Right lobe of liver (tissue), 6 donors: ENCODE results near the gene APOA4. TPM values are rescaled to one million over a fixed set of nuclear protein-coding genes. Genes with fewer than 3 reads are reported as not detected.
"Not testable (repeated sequence)": the region's sequence is repeated elsewhere in the genome, so short reads cannot be mapped to it uniquely, and the experiment has no call there.

Source experiments
- ATAC-seq, 4 donors: fragments of 200-7000 bp; cut with Tn5 transposase; one replicate each; pipeline ENCODE4 v1.9.1; 2020; ENCODE audit warnings: mild to moderate bottlenecking in 4 of 4, moderate library complexity in 4 of 4
- DNase-seq, 3 donors: peaks; one replicate each; pipeline ENCODE4 v3.0.0-alpha.2; 2020
- H3K27ac ChIP-seq, 3 donors: fragments of 200-600 bp; one replicate each; pipeline ENCODE4 v1.8.0; 2022
- H3K27me3 ChIP-seq, 2 donors: fragments of 200-600 bp; one replicate each; pipeline ENCODE4 v1.8.0; 2022
- H3K36me3 ChIP-seq, 4 donors: fragments of 200-600 bp; sonication (generic) in 1 of 4; one replicate each; pipeline versions ENCODE4 v1.5.1 to v1.8.0; 2017 to 2022; ENCODE audit warnings: control low read depth in 1 of 4
- H3K4me1 ChIP-seq, 4 donors: fragments of 200-600 bp; sonication (generic) in 1 of 4; one replicate each; pipeline versions ENCODE4 v1.5.1 to v1.8.0; 2017 to 2022; ENCODE audit warnings: control low read depth in 1 of 4
- H3K4me3 ChIP-seq, 3 donors: fragments of 200-600 bp; one replicate each; pipeline ENCODE4 v1.8.0; 2022
- H3K9me3 ChIP-seq, 4 donors: fragments of 200-600 bp; sonication (generic) in 1 of 4; one replicate each; pipeline versions ENCODE4 v1.5.1 to v1.8.0; 2017 to 2022; ENCODE audit warnings: control low read depth in 1 of 4
- CTCF ChIP-seq, 4 donors: fragments of 200-600 bp in 3 of 4; fragments of 450-650 bp in 1 of 4; IDR thresholded peaks; one replicate each; pipeline versions ENCODE4 v1.5.1 to v1.8.0; 2016 to 2022; ENCODE audit warnings: antibody characterized with exemption in 4 of 4, mild to moderate bottlenecking in 2 of 4
- POLR2A ChIP-seq: fragments of 450-650 bp; IDR thresholded peaks from one replicate; pipeline ENCODE4 v1.6.1; 2017; ENCODE audit warnings: antibody characterized with exemption, mild to moderate bottlenecking
- WGBS: methylation state at CpG from one replicate; pipeline ENCODE4 v1.1.6; 2018; ENCODE audit warnings: low coverage, low lambda C conversion rate; ENCODE audit not compliant: insufficient coverage; ENCODE audit errors: missing lambda C conversion rate; 5-methylcytosine and 5-hydroxymethylcytosine counted together
- intact Hi-C, 2 donors: fragments of 100-400 bp; cut with DNase I; formaldehyde crosslinking; loops; one replicate each; pipeline versions ENCODE4 v1.11.2 to v1.14.1; 2022
- total RNA-seq, 6 experiments: library from RNA; depleted of rRNA in 2 of 6; stranded (reverse); fragments of >200 nt in 2 of 6; fragmentation: NEBNext Ultra II Directional in 3 of 6; extraction: Animal tissue kit (Norgen Biotek cat#: 25700) in 3 of 6; gene quantifications; one replicate each; pipeline versions ENCODE4 v1.1.0 to v1.2.4, GENCODE V29; 2016 to 2023
- donor health status: DM: no; HTN: yes; CAD: no.
- donor health status: DM: no; HTN: no; CAD: no.
- donor health status: DM: no; HTN: no; CAD: no.
- donor health status: DM: no; HTN: yes; CAD: no.
- donor health status: DM: no; HTN: yes; CAD: no.

The APOA4 gene
- total RNA-seq, 6 experiments from 2014 or later, result 21.9 to 1,288 (median 117) TPM

GRCh38 chr11:116804001-116804400 is 19.1 kb downstream of the APOA4 start:
- ATAC-seq (no peak), DNase-seq (no peak)
- intact Hi-C loops, result no loop called here
- H3K4me3 ChIP-seq, result no peak overlapping the region
- H3K27me3 ChIP-seq, result no peaks in the 10 kb centered on the region
- no peak overlapping the region for H3K27ac ChIP-seq
- 73% methylated on average over 3 of the region's 3 CpGs for WGBS
- TF ChIP-seq CTCF (IDR thresholded peaks at IDR 0.05), result no peak
- TF ChIP-seq POLR2A, result no peak
- H3K36me3 ChIP-seq, result no peaks in the 10 kb centered on the region
- H3K9me3 ChIP-seq, result no peaks in the 10 kb centered on the region
- H3K4me1 ChIP-seq, result peaks cover 0 to 38% (median 12%) of the 10 kb centered on the region in 4 donors

- ATAC-seq, H3K36me3 ChIP-seq, H3K27ac ChIP-seq, DNase-seq, H3K27me3 ChIP-seq, intact Hi-C loops, H3K9me3 ChIP-seq, H3K4me3 ChIP-seq: not testable (repeated sequence)
- H3K4me1 ChIP-seq, result peaks cover 0 to 35% (median 7%) of the 10 kb centered on the region in 4 donors
These were observed 21.4 kb downstream of the APOA4 start for GRCh38 chr11:116801662-116802061.

- 82% methylated on average over 2 of the region's 2 CpGs for WGBS
- H3K9me3 ChIP-seq, result no peaks in the 10 kb centered on the region
- no peak overlapping the region for H3K4me3 ChIP-seq
- no peaks in the 10 kb centered on the region for H3K27me3 ChIP-seq
- H3K4me1 ChIP-seq, result peaks cover 0 to 26% (median 2%) of the 10 kb centered on the region in 4 donors
- H3K36me3 ChIP-seq, result no peaks in the 10 kb centered on the region
- TF ChIP-seq POLR2A (no peak), CTCF (IDR thresholded peaks at IDR 0.05) (no peak)
- no peak overlapping the region for H3K27ac ChIP-seq
- ATAC-seq (no peak), DNase-seq (no peak)
- intact Hi-C loops, result no loop called here
These were observed 22.5 kb downstream of the APOA4 start for GRCh38 chr11:116800610-116801009.

- ATAC-seq, result no peak
- DNase-seq, result no peak
- Histone ChIP-seq H3K36me3 (no peaks in the 10 kb centered on the region), H3K27ac (no peak overlapping the region), H3K4me3 (no peak overlapping the region), H3K27me3 (no peaks in the 10 kb centered on the region), H3K4me1 (peaks cover 0 to 30% (median 3%) of the 10 kb centered on the region in 4 donors), H3K9me3 (no peaks in the 10 kb centered on the region)
- intact Hi-C loops, result no loop called here
- no peak for TF ChIP-seq CTCF (IDR thresholded peaks at IDR 0.05)
- TF ChIP-seq POLR2A, result no peak
- WGBS, result 71% methylated on average over 5 of the region's 5 CpGs
These were observed 24.7 kb downstream of the APOA4 start for GRCh38 chr11:116798368-116798767.

- intact Hi-C loops, result no loop called here
- TF ChIP-seq POLR2A, result no peak
- no peak for TF ChIP-seq CTCF (IDR thresholded peaks at IDR 0.05)
- Histone ChIP-seq H3K9me3 (no peaks in the 10 kb centered on the region), H3K27me3 (no peaks in the 10 kb centered on the region), H3K4me3 (no peak overlapping the region), H3K27ac (no peak overlapping the region), H3K36me3 (no peaks in the 10 kb centered on the region), H3K4me1 (peaks cover 0 to 35% (median 6%) of the 10 kb centered on the region in 4 donors)
- ATAC-seq, result peak; percentile 69 to 78 (median 76)
- WGBS, result 38% methylated on average over 5 of the region's 5 CpGs
- no peak for DNase-seq
These were observed 25.3 kb downstream of the APOA4 start for GRCh38 chr11:116797816-116798215.
